HEK293 (cell line): Measurements from ENCODE around the gene PLPPR4.

Source experiments
- FEZF1 ChIP-seq: fragments of 450-650 bp; formaldehyde crosslinking; IDR thresholded peaks from 2 replicates; pipeline ENCODE4 v1.5.1; 2016; ENCODE audit warnings: missing biosample characterization, missing genetic modification characterization
- SP2 ChIP-seq: fragments of 450-650 bp; formaldehyde crosslinking; IDR thresholded peaks from 2 replicates; pipeline ENCODE4 v1.5.1; 2016; ENCODE audit warnings: missing biosample characterization, missing genetic modification characterization
- ZBTB1 ChIP-seq: fragments of 450-650 bp; formaldehyde crosslinking; IDR thresholded peaks from 2 replicates; pipeline ENCODE4 v1.5.1; 2016; ENCODE audit warnings: missing biosample characterization, missing genetic modification characterization
- ZNF354C ChIP-seq: fragments of 450-650 bp; formaldehyde crosslinking; IDR thresholded peaks from 2 replicates; pipeline ENCODE4 v1.5.1; 2016; ENCODE audit warnings: missing biosample characterization, missing genetic modification characterization, low read depth, borderline replicate concordance
- ZNF394 ChIP-seq: fragments of 450-650 bp; formaldehyde crosslinking; IDR thresholded peaks from 2 replicates; pipeline ENCODE4 v1.5.1; 2016; ENCODE audit warnings: missing biosample characterization, missing genetic modification characterization, mild to moderate bottlenecking, moderate library complexity, borderline replicate concordance
- TF ChIP-seq, protein P1 (sequence below): fragments of 450-650 bp; formaldehyde crosslinking; IDR thresholded peaks from 2 replicates; pipeline ENCODE4 v1.5.1; 2016; ENCODE audit warnings: missing biosample characterization, missing genetic modification characterization

DNA sequence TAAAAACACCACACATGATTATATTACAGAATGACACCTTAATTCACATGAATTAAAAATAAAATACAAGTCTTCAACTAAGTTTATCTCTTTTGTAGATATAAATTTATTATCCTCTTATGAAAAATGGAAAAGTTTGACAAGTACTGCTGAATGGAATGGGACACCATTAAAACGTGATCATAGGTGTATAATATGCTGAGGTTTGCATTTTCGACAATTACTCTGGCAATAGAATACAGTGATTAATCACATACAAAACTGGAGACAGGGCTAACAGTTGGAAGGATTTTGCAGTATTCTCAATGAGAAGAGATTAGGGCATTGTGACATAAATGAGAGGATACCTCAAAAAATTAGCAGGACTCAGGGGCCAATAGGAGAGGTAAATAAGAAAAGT is 17.1 kb upstream of the PLPPR4 start:
- no peak for TF ChIP-seq SP2
- TF ChIP-seq, protein P1, sequence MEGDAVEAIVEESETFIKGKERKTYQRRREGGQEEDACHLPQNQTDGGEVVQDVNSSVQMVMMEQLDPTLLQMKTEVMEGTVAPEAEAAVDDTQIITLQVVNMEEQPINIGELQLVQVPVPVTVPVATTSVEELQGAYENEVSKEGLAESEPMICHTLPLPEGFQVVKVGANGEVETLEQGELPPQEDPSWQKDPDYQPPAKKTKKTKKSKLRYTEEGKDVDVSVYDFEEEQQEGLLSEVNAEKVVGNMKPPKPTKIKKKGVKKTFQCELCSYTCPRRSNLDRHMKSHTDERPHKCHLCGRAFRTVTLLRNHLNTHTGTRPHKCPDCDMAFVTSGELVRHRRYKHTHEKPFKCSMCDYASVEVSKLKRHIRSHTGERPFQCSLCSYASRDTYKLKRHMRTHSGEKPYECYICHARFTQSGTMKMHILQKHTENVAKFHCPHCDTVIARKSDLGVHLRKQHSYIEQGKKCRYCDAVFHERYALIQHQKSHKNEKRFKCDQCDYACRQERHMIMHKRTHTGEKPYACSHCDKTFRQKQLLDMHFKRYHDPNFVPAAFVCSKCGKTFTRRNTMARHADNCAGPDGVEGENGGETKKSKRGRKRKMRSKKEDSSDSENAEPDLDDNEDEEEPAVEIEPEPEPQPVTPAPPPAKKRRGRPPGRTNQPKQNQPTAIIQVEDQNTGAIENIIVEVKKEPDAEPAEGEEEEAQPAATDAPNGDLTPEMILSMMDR (tag by site-specific recombination): no peak
- TF ChIP-seq FEZF1 (tag by site-specific recombination): no peak
- TF ChIP-seq ZNF354C (tag by site-specific recombination): no peak
- no peak for TF ChIP-seq ZBTB1 (tag by site-specific recombination)
- TF ChIP-seq ZNF394 (tag by site-specific recombination): no peak
